Fibroblast of the conjunctiva (primary cell): ENCODE results near the gene CHSY1.
A peak's percentile ranks its signal among the peaks of the same experiment; 100 is the strongest.

Source experiments
- DNase-seq: peaks from one replicate; pipeline ENCODE4 v3.0.0-alpha.2; 2010; ENCODE audit warnings: low read depth

Gene CHSY1

DNA sequence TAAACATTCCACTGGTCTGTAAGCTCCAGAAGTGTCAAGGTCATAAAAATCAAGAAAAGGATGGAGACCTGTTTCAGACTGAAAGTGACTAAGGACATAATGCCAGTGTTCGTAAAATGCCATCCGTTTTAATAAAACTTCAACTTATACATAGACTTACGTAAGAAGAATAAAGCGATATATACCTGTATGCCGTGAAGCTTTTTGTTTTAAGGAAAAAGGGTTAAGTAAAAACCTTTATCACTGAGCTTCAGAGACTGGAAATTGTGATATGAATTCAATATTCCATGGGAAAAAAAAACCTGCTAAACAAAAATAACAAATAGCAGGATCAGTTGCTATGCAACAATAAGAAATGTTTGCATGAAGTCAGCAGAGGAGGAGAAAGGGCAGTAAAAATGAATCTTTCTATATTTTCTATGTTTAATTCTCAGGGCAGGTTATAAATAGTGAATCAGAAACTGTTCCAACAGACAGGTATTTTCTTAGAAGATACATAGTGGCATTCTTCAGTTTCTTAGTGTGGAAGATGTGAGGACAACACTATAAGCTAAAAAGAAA is 42.5 kb downstream of the CHSY1 start:
- no peak for DNase-seq

DNA sequence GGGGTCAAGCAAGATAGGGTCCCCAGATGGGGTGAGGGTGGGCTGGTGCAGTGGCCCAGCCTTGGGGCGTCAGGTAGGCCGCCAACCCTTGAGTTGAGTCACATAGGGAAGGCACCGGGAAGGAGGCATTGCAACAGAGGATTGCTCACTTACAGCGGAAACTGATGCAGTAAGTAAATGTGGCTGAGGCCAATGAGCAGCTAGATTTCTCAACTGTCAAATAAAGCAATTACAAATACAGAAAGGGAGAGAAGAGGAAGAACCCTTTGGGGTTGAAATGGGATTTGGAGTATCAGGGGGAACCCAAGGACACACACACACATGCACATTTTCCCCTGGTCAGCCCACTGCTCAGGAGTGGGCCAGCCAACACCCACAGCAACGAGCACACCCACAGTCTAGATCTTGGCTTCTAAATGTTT is 44.0 kb downstream of the CHSY1 start:
- DNase-seq, result no peak

- DNase-seq, result no peak
Measured at GRCh38 chr15:101206176-101206591, 45.7 kb downstream of the CHSY1 start.

GRCh38 chr15:101204739-101205535 is 46.9 kb downstream of the CHSY1 start:
- no peak for DNase-seq

GRCh38 chr15:101203607-101204189 is 48.1 kb downstream of the CHSY1 start:
- no peak for DNase-seq

- DNase-seq, result no peak
Measured at GRCh38 chr15:101203029-101203573, 48.7 kb downstream of the CHSY1 start.

DNA sequence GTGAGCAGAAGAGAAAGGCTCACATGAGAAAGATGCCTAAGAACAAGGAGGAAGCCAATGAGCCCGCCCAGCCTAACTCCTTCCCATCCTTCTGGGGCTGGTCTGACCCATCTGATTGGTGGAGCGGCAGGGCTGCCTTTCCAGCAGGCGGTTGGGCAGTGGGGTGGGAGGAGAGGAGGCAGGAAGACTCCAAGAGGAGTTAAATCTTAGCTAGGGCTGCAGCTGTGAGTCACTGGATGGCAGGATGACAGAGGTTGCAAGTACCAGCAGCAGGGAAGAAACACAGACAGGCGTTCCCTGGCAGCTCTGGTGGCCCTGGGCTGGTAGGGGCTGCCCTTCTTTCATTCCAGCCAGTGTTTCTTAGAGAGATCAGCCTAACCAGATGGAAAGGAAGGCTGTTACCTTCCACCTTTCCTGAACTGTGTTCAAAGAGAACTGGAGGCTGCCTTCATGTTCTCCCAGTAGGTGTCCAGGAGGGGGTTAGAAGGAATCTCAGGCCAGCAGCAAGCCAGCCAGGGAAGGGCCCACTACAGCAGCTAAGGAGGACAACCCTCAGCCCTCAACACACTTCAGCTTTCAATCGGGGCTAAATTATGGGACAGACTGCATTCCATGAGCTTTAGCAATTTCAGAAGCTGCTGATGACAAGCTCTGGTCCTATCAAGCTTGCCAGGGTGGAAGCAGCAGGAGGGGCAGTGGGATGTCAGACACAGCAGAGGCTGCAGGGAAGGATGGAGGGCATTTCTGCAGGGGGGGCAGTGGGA is 50.3 kb downstream of the CHSY1 start:
- peak; percentile 98 for DNase-seq

DNA sequence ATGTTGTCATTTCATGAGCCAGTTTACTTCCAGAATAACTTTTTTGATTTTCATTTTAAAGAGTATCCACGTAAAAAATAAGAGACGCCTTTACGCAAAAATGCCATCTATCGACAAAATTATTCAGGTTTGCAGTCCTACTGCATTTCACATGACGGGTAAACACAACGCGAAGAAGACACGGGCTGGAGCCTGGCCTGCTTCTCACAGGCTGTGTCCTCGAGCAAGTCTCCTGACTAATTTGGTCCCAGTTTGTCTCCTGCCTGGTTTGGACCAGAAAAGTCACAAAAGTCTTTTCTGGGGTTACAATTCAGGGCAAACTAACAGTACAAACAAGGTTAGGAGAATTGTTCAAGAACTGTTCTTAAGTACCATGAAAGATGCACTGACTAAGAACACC is 51.7 kb downstream of the CHSY1 start:
- no peak for DNase-seq

DNA sequence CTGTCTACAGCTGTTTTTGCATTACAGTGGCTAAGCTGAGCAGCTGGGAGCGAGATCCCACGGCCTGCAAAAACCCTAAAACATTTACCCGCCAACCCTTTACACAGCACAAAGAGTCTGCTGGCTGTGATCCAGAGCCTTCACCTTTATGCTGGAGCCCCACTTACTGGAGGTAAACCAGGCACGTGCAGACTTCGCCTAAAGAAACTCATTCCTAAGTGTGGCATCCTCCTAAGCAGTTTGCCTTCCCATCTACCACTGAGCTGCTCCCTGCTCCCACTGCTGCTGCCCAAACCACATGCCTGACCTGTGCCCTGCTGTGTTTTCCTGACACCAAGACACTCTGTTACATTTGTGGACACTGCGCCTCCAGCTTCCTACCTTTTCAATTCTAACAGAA is 53.0 kb downstream of the CHSY1 start:
- DNase-seq, result no peak

GRCh38 chr15:101198031-101198575 is 53.7 kb downstream of the CHSY1 start:
- no peak for DNase-seq

GRCh38 chr15:101194546-101195125 is 57.2 kb downstream of the CHSY1 start:
- no peak for DNase-seq

DNA sequence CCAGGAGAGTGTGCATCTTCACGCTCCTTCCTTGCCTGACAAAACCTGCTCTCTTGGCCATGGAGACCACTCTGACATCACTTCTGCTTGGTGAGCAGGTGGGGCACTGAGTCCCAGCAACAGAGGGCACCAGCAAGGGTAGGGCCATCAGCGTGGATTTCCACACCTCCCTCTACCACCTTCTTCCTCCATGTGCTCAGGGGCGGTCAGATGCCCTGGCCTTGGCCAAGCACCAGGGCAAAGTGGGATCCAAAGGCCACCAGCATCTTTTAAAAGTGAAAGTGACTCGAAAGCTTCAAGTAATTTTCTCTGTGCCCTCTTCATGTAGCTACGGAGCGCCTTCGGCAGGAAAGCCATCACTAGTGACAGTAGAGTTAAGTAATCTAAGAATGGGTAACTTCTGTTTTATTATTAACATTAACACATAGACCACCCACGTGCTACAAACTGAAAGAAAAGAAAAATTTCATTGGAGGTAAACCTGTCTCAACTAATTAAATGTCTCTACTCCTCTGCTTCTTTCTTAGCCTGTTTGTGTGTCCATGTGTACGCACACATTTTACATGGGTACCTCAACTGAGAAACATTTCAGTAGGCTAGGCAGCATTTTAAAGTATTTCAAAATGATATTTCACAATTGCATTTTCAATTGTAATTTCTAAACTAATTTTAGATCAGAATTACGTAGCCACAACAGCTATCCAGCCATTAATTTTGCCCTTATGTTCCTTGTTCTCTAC is 57.9 kb downstream of the CHSY1 start:
- DNase-seq, result no peak

- DNase-seq, result no peak
Measured at GRCh38 chr15:101193120-101193644, 58.7 kb downstream of the CHSY1 start.

DNA sequence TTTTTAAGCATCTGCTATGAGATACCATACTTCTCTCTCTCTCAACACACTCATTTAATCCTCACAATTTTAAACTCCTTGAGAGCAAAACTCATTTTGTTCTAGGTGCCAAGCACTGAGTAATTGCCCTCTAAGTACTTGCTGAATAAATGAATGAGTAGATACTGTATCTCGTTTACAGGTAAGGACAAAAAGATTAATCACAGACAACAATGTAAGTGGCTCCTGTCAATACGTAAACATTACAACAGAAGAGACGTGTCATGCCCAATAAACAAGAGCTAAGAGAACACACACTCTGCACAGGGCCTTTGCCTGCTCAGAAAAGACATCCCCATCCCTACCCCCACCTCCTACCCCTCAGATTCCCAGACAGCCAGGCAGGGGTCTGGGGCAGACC is 59.8 kb downstream of the CHSY1 start:
- no peak for DNase-seq

- DNase-seq, result no peak
Measured at GRCh38 chr15:101191242-101191641, 60.6 kb downstream of the CHSY1 start.

DNA sequence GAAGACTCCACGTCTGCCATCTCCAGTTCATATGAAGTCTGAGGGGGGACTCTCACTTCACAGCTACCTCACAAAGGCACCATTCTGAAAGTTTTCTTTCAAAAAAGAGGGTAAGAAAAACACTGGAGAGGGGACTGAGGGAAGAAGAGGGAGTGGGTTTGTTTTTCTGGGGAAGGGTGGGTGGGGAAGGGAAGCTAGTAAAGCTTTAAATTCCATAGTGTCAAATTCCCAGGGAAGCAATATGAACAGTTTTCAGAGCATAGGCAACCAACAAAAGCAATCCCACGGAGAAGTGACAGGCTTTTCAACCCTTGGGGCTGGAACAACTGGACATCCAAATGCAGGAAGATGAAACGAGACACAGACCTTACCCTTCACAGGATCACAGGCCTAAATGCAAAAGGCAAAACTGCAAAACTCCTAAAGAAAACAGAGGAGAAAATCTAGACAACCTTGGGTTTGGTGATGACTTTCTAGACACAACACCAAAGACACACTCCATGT is 61.7 kb downstream of the CHSY1 start:
- DNase-seq, result no peak

DNA sequence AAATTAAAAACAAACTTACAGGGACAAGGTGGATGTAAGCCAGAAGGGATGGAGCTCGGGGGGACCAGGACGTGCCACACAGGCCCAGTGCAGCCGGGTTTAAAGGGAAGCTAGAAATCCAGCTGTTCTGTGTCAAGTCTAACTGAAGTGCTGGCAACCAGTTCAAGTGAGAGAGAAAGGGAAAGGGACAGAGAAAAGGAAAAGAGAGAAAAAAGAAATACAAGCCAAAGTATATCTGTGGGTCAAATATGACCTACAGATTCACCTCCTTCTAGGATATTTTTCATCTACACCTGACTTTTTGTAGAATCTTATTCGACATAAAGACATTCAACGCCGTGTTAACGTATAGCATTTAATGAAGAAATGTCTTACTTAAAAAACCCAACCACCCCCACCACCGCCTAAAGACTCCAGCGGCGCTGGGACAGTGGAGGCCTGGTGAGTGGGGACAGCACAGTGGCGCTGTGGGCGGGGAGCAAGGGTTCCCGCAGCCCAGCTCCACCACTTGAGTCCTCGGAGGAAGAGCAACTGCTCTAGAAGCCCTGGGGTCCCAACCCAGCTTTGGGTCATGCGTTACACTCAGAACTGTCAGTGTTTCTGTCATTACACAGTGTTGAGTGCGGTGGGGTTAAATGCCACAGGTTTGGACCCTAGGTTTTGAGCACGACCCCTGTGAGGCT is 62.3 kb downstream of the CHSY1 start:
- DNase-seq, result no peak

DNA sequence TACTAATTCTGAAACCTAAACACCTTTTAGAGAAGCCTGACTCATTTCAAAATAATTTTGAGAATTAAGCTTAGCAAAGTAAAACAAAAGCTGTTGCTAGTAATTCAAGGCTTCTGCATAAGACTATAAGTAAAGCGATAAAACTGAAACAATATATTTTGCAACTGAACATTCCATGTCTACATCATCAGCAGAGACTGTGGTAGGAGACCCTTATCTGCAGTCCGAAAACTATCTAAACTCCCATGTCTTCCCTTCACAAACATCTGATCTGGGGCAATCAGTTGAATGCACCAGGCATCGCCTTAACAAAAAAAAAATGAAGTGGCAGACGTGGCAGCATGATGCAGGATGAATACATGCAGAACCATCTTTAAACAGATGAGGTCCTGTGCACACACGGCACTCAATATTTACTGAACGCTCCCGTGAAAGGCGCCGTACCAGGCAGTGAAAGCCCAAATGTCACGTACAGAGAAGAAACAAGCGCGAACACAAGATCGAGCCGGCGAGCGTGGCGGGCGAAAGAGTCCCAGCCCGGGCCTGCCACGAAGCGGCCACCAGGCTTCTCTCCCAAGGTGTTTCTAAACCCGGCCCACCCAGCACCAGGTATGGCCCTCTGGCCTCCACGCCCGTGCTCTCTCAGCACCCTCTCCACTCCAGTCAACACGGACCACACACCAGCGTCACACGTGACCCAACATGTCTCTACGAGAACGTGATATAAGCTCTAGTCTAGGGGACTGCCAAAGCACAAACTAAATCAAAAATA is 63.0 kb downstream of the CHSY1 start:
- DNase-seq, result no peak
